Measurements from ENCODE around the gene ARVCF.

Gene ARVCF

GRCh38 chr22:20058989-20059770, 42.6 kb upstream of the ARVCF start:
- Histone ChIP-seq H3K9ac (ENCODE audit: low read length) (no peak overlapping the region), H3K4me1 (ENCODE audit: insufficient read depth, low read length) (no peaks in the 10 kb centered on the region), H3K4me3 (ENCODE audit: low read depth in 1 of 2, low read length in 2 of 2) (no peak overlapping the region), H3K36me3 (ENCODE audit: insufficient read depth, low read length) (peaks cover 48% of the 10 kb centered on the region), H3K9me3 (ENCODE audit: low read length) (no peaks in the 10 kb centered on the region), H3K27ac (ENCODE audit: low read depth, low read length) (no peak overlapping the region), H3K27me3 (ENCODE audit: control insufficient read depth in 1 of 2, insufficient read depth in 2 of 2, low read length in 2 of 2) (no peaks in the 10 kb centered on the region)

GRCh38 chr22:20057596-20058268, 41.1 kb upstream of the ARVCF start:
- H3K36me3 ChIP-seq (ENCODE audit: insufficient read depth, low read length), result peaks cover 55% of the 10 kb centered on the region
- H3K27me3 ChIP-seq (ENCODE audit: control insufficient read depth in 1 of 2, insufficient read depth in 2 of 2, low read length in 2 of 2), result no peaks in the 10 kb centered on the region
- H3K9me3 ChIP-seq (ENCODE audit: low read length), result no peaks in the 10 kb centered on the region
- no peaks in the 10 kb centered on the region for H3K4me1 ChIP-seq (ENCODE audit: insufficient read depth, low read length)
- H3K4me3 ChIP-seq (ENCODE audit: low read depth in 1 of 2, low read length in 2 of 2), result no peak overlapping the region
- H3K27ac ChIP-seq (ENCODE audit: low read depth, low read length), result no peak overlapping the region
- no peak overlapping the region for H3K9ac ChIP-seq (ENCODE audit: low read length)

GRCh38 chr22:20056696-20057386, 40.2 kb upstream of the ARVCF start:
- Histone ChIP-seq H3K4me3 (ENCODE audit: low read depth in 1 of 2, low read length in 2 of 2) (no peak overlapping the region), H3K36me3 (ENCODE audit: insufficient read depth, low read length) (peaks cover 55% of the 10 kb centered on the region), H3K27me3 (ENCODE audit: control insufficient read depth in 1 of 2, insufficient read depth in 2 of 2, low read length in 2 of 2) (no peaks in the 10 kb centered on the region), H3K9ac (ENCODE audit: low read length) (no peak overlapping the region), H3K27ac (ENCODE audit: low read depth, low read length) (no peak overlapping the region), H3K4me1 (ENCODE audit: insufficient read depth, low read length) (no peaks in the 10 kb centered on the region), H3K9me3 (ENCODE audit: low read length) (no peaks in the 10 kb centered on the region)

GRCh38 chr22:20056161-20056560, 39.5 kb upstream of the ARVCF start:
- Histone ChIP-seq H3K36me3 (ENCODE audit: insufficient read depth, low read length) (peaks cover 49% of the 10 kb centered on the region), H3K27me3 (ENCODE audit: control insufficient read depth in 1 of 2, insufficient read depth in 2 of 2, low read length in 2 of 2) (no peaks in the 10 kb centered on the region), H3K4me3 (ENCODE audit: low read depth in 1 of 2, low read length in 2 of 2) (no peak overlapping the region), H3K27ac (ENCODE audit: low read depth, low read length) (no peak overlapping the region), H3K4me1 (ENCODE audit: insufficient read depth, low read length) (no peaks in the 10 kb centered on the region), H3K9ac (ENCODE audit: low read length) (no peak overlapping the region), H3K9me3 (ENCODE audit: low read length) (no peaks in the 10 kb centered on the region)

- H3K4me3 ChIP-seq (ENCODE audit: low read depth in 1 of 2, low read length in 2 of 2), result no peak overlapping the region
- H3K27me3 ChIP-seq (ENCODE audit: control insufficient read depth in 1 of 2, insufficient read depth in 2 of 2, low read length in 2 of 2), result no peaks in the 10 kb centered on the region
- peaks cover 48% of the 10 kb centered on the region for H3K36me3 ChIP-seq (ENCODE audit: insufficient read depth, low read length)
- H3K4me1 ChIP-seq (ENCODE audit: insufficient read depth, low read length), result no peaks in the 10 kb centered on the region
- no peaks in the 10 kb centered on the region for H3K9me3 ChIP-seq (ENCODE audit: low read length)
- H3K27ac ChIP-seq (ENCODE audit: low read depth, low read length), result no peak overlapping the region
- no peak overlapping the region for H3K9ac ChIP-seq (ENCODE audit: low read length)
Measured at GRCh38 chr22:20055654-20056053, 39.0 kb upstream of the ARVCF start.

GRCh38 chr22:20055144-20055543, 38.5 kb upstream of the ARVCF start:
- Histone ChIP-seq H3K27me3 (ENCODE audit: control insufficient read depth in 1 of 2, insufficient read depth in 2 of 2, low read length in 2 of 2) (no peaks in the 10 kb centered on the region), H3K4me3 (ENCODE audit: low read depth in 1 of 2, low read length in 2 of 2) (no peak overlapping the region), H3K9ac (ENCODE audit: low read length) (no peak overlapping the region), H3K27ac (ENCODE audit: low read depth, low read length) (no peak overlapping the region), H3K9me3 (ENCODE audit: low read length) (no peaks in the 10 kb centered on the region), H3K36me3 (ENCODE audit: insufficient read depth, low read length) (peaks cover 48% of the 10 kb centered on the region), H3K4me1 (ENCODE audit: insufficient read depth, low read length) (no peaks in the 10 kb centered on the region)

GRCh38 chr22:20054485-20054884, 37.9 kb upstream of the ARVCF start:
- Histone ChIP-seq H3K27me3 (ENCODE audit: control insufficient read depth in 1 of 2, insufficient read depth in 2 of 2, low read length in 2 of 2) (no peaks in the 10 kb centered on the region), H3K36me3 (ENCODE audit: insufficient read depth, low read length) (peaks cover 46% of the 10 kb centered on the region), H3K9me3 (ENCODE audit: low read length) (no peaks in the 10 kb centered on the region), H3K27ac (ENCODE audit: low read depth, low read length) (no peak overlapping the region), H3K4me3 (ENCODE audit: low read depth in 1 of 2, low read length in 2 of 2) (no peak overlapping the region), H3K4me1 (ENCODE audit: insufficient read depth, low read length) (no peaks in the 10 kb centered on the region), H3K9ac (ENCODE audit: low read length) (no peak overlapping the region)

- Histone ChIP-seq H3K36me3 (ENCODE audit: insufficient read depth, low read length) (peaks cover 42% of the 10 kb centered on the region), H3K27ac (ENCODE audit: low read depth, low read length) (no peak overlapping the region), H3K9ac (ENCODE audit: low read length) (no peak overlapping the region), H3K27me3 (ENCODE audit: control insufficient read depth in 1 of 2, insufficient read depth in 2 of 2, low read length in 2 of 2) (no peaks in the 10 kb centered on the region), H3K4me3 (ENCODE audit: low read depth in 1 of 2, low read length in 2 of 2) (no peak overlapping the region), H3K4me1 (ENCODE audit: insufficient read depth, low read length) (no peaks in the 10 kb centered on the region), H3K9me3 (ENCODE audit: low read length) (no peaks in the 10 kb centered on the region)
Measured at GRCh38 chr22:20054034-20054427, 37.4 kb upstream of the ARVCF start.

- Histone ChIP-seq H3K4me1 (ENCODE audit: insufficient read depth, low read length) (no peaks in the 10 kb centered on the region), H3K36me3 (ENCODE audit: insufficient read depth, low read length) (peaks cover 42% of the 10 kb centered on the region), H3K9ac (ENCODE audit: low read length) (no peak overlapping the region), H3K27me3 (ENCODE audit: control insufficient read depth in 1 of 2, insufficient read depth in 2 of 2, low read length in 2 of 2) (no peaks in the 10 kb centered on the region), H3K27ac (ENCODE audit: low read depth, low read length) (no peak overlapping the region), H3K9me3 (ENCODE audit: low read length) (no peaks in the 10 kb centered on the region), H3K4me3 (ENCODE audit: low read depth in 1 of 2, low read length in 2 of 2) (no peak overlapping the region)
Measured at GRCh38 chr22:20053407-20054033, 36.9 kb upstream of the ARVCF start.

GRCh38 chr22:20052309-20053259, 36.0 kb upstream of the ARVCF start:
- H3K27me3 ChIP-seq (ENCODE audit: control insufficient read depth in 1 of 2, insufficient read depth in 2 of 2, low read length in 2 of 2), result no peaks in the 10 kb centered on the region
- H3K27ac ChIP-seq (ENCODE audit: low read depth, low read length), result no peak overlapping the region
- no peaks in the 10 kb centered on the region for H3K9me3 ChIP-seq (ENCODE audit: low read length)
- H3K4me1 ChIP-seq (ENCODE audit: insufficient read depth, low read length), result no peaks in the 10 kb centered on the region
- H3K4me3 ChIP-seq (ENCODE audit: low read depth in 1 of 2, low read length in 2 of 2), result no peak overlapping the region
- H3K9ac ChIP-seq (ENCODE audit: low read length), result no peak overlapping the region
- peaks cover 41% of the 10 kb centered on the region for H3K36me3 ChIP-seq (ENCODE audit: insufficient read depth, low read length)
